ENCODE data around the gene PLK3.

GRCh38 chr1:44802306-44803061 is 2.3 kb downstream of the PLK3 start:
- TF ChIP-seq CTCF (conservative IDR thresholded peaks at IDR 0.05; ENCODE audit: low read depth, low read length), result no peak
- no peak for TF ChIP-seq SMC3 (IDR thresholded peaks at IDR 0.05; ENCODE audit: low read depth, low read length)
- no peak for TF ChIP-seq POLR2A (IDR thresholded peaks at IDR 0.05; ENCODE audit: low read depth, low read length)
- no peak for TF ChIP-seq CEBPB (IDR thresholded peaks at IDR 0.05; ENCODE audit: low read depth, low read length)
- TF ChIP-seq MAZ (IDR thresholded peaks at IDR 0.05; ENCODE audit: borderline replicate concordance, low read depth, low read length), result no peak
- no peak for TF ChIP-seq USF2 (IDR thresholded peaks at IDR 0.05; ENCODE audit: low read depth, low read length)
- TF ChIP-seq MAFK (IDR thresholded peaks at IDR 0.05; ENCODE audit: low read depth, low read length), result no peak
- TF ChIP-seq BHLHE40 (IDR thresholded peaks at IDR 0.05; ENCODE audit: low read depth, low read length), result no peak
- no peak for TF ChIP-seq ELK1 (IDR thresholded peaks at IDR 0.05; ENCODE audit: borderline replicate concordance, low read depth, low read length)
- TF ChIP-seq RCOR1 (IDR thresholded peaks at IDR 0.05; ENCODE audit: insufficient replicate concordance, low read length), result no peak
